IPS-18c (cell line): ENCODE measurements around the gene ADCK1.
"Not testable (repeated sequence)": the region's sequence is repeated elsewhere in the genome, so short reads cannot be mapped to it uniquely, and the experiment has no call there.

Source experiments
- H3K4me3 ChIP-seq: 2 replicates; pipeline ENCODE4 v1.7.0; 2013; ENCODE audit warnings: low read depth, mild to moderate bottlenecking, low read length, moderate library complexity; ENCODE audit not compliant: insufficient read depth
- H3K9me3 ChIP-seq: one replicate; pipeline ENCODE4 v1.6.1; 2013; ENCODE audit warnings: mild to moderate bottlenecking, low read length, moderate library complexity; ENCODE audit not compliant: control insufficient read depth, insufficient read depth

ADCK1 gene

DNA sequence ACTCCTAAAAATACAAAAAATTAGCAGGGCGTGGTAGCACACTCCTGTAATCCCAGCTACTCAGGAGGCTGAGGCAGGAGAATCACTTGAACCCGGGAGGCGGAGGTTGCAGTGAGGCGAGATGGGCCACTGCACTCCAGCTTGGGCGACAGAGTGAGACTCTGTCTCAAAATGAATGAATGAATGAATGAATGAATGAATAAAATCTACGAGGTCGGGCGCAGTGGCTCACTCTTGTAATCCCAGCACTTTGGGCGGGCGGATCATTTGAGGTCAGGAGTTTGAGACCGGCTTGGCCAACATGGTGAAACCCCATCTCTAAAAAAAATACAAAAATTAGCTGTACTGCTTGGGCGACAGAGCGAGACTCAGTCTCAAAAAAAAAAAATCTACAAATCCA is 453 bp upstream of the ADCK1 start:
- not testable (repeated sequence) for H3K9me3 ChIP-seq
- peak overlapping the region; percentile 90; the same call in 1 of the 2 replicates for H3K4me3 ChIP-seq

DNA sequence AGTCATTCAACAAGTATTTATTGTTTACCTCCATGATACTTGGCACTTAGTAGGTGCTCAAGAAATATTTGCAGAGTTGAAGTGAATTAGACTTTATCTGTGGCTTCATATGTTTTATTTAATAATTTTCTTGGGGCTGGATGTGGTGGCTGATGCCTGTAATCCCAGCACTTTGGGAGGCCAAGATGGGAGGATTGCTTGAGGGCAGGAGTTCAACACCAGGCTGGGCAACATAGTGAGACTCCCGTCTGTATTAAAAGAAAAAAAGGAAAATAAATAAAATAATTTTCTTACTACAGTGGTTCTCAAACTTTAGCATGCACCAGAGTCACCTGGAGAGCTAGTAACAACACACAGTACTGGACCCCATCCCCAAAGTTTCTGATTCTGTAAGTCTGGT is 905 bp downstream of the ADCK1 start:
- H3K4me3 ChIP-seq, result peak overlapping the region; percentile 90

DNA sequence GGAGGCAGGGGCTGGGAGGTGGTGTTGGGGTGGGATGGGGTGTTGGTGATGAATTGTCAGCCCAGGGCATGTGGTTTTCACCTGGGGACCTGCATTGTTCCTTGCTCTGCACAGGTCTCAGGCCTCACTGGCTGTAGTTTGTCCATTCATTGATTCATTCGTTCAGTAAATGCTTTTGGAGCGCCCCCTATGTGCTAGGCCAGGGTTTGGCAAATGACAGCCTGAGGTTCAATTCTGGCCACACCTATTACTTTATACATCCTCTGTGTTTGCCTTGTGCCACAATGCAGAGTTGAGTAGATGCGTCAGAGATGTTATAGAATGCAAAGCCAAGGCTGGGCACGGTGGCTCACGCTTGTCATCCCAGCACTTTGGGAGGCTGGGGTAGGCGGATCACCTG is 4.7 kb downstream of the ADCK1 start:
- no peak overlapping the region for H3K4me3 ChIP-seq
- H3K9me3 ChIP-seq, result no peaks in the 10 kb centered on the region

More for the DNA sequence above, 905 bp downstream of the ADCK1 start:
- H3K9me3 ChIP-seq, result no peaks in the 10 kb centered on the region

DNA sequence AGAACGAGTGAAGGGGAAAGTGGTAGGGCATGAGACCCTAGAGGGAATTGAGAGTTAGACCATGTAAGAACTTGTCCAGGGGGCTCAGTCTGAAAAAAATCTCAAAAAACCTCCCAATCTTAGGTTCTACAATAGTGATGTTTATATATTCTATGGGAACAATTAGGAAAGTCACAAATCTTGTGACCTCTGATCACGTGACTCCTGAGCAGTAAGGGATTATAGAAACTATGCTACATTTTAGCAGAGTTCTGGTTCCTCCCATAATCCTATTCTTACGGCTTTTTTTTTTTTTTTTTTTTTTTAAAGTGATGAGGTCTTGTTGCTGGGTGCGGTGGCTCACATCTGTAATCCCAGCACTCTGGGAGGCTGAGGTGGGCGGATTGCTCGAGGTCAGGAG is 5.8 kb downstream of the ADCK1 start:
- Histone ChIP-seq H3K9me3 (no peaks in the 10 kb centered on the region), H3K4me3 (no peak overlapping the region)

DNA sequence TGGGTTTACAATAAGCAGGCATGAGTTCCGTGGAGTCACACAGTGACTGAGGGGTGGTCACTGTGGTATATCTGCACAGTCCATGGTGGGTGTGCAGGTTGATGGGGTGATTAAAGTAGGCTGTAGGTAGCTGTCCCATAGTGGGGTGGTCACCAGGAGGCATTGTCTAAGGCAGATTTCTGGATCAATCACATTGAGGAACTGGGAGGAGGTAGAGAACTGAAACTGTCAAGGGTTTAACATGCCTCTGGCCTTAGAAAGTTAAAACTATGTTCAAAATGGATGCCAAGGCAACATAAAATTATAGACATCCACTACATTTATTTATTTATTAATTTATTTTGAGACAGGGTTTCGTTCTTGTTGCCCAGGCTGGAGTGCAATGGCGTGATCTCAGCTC is 8.3 kb downstream of the ADCK1 start:
- Histone ChIP-seq H3K9me3 (no peaks in the 10 kb centered on the region), H3K4me3 (no peak overlapping the region)

DNA sequence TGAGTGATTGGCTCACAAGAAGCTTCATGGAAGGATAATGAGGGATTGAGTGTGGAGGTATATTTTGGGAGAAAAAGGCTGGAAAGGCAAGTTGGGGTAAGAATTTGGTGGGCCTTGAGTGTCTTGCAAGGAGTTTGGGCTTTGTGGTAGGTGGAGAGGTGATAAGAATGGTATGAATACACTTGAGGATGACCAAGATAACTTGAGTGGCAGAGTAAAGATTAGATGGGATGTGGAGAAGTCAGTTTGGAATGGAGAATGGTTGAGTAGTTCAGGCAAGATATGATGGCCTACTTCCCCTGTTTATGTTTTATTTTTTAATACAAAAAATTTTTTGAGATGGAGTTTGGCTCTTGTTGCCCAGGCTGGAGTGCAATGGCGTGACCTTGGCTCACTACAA is 9.1 kb downstream of the ADCK1 start:
- Histone ChIP-seq H3K4me3 (no peak overlapping the region), H3K9me3 (no peaks in the 10 kb centered on the region)

DNA sequence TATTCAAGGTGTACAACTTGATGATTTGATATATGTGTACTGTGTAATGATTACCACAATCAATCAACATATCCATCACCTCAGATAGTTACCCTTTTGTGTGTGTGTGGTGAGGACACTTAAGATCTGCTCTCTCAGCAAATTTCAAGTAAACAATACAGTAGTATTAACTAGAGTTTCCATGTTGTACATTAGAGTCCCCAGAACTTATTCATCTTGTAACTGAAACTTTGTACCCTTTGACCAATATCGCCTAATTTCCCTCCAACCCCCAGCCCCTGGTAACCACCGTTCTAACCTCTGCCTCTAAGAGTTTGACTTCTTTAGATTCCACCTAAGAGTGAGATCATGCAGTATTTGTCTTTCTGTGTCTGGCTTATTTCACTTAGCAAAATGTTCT is 12.1 kb downstream of the ADCK1 start:
- no peaks in the 10 kb centered on the region for H3K9me3 ChIP-seq
- H3K4me3 ChIP-seq, result no peak overlapping the region

DNA sequence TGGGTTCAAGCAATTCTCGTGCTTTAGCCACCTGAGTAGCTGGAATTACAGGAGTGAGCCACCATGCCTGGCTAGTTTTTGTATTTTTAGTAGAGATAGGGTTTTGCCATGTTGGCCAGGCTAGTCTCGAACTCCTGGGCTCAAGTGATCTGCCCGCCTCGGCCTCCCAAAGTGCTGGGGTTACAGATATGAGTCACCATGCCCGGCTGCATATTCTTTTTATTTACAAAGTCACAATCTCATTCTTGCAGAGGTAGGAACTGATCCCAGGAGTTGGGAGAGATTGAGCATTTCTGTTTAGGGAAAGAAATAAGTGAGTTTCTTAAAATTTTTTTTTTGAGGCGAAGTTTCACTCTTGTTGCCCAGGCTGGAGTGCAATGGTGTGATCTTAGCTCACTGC is 12.8 kb downstream of the ADCK1 start:
- not testable (repeated sequence) for H3K9me3 ChIP-seq, H3K4me3 ChIP-seq

DNA sequence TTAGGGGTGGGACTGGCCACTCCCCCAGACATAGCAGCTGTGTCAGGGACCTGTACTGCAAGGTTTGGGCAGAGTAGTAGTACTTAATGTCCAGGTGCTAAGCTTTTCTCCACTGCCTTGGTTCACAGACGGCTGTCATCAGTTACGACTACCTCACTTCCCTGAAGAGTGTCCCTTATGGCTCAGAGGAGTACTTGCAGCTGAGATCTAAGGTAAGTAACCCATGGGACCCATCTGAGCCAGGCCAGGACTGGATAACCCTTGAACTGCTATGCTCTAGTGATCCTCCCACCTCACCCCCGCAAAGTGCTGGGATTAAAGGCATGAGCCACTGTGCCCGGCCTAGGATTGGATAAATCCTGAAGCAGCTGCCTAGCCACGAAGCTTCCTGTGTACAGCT is 22.4 kb downstream of the ADCK1 start:
- Histone ChIP-seq H3K4me3 (no peak overlapping the region), H3K9me3 (no peaks in the 10 kb centered on the region)

DNA sequence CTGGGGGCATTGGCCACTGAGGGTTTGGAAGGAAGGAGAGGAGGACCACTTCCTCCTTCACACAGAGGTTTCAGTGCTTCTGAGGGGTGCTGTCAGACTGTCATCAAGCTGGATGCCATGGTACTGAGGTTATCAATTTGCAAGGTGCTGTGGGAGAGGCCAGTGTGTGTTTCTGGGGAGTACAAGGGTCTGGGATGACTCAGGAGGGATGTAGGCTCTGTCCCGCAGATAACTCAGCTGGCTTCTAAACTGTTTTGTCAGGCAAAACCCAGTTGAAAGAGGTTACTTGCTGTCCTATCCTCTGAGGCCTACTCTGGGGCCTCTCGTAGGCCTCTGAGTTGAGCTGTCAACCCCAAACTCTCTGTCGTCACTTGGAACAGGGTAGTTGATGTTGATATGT is 22.8 kb downstream of the ADCK1 start:
- H3K9me3 ChIP-seq, result no peaks in the 10 kb centered on the region
- no peak overlapping the region for H3K4me3 ChIP-seq

DNA sequence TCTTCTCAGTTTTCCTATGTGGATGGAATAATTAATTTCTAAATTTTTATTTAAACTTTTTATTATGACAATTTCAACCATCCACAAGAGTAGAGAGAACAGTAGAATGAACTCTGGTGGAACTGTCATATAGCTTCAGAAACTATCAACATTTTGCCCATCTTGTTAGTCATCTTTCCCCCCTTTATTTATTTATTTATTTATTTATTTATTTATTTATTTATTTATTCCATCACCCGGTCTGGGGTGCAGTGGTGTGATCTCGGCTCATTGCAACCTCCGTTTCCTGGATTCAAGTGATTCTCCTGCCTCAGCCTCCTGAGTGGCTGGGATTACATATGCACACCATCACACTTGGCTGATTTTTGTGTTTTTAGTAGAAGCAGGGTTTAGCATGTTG is 23.5 kb downstream of the ADCK1 start:
- H3K4me3 ChIP-seq, result no peak overlapping the region
- H3K9me3 ChIP-seq, result no peaks in the 10 kb centered on the region

DNA sequence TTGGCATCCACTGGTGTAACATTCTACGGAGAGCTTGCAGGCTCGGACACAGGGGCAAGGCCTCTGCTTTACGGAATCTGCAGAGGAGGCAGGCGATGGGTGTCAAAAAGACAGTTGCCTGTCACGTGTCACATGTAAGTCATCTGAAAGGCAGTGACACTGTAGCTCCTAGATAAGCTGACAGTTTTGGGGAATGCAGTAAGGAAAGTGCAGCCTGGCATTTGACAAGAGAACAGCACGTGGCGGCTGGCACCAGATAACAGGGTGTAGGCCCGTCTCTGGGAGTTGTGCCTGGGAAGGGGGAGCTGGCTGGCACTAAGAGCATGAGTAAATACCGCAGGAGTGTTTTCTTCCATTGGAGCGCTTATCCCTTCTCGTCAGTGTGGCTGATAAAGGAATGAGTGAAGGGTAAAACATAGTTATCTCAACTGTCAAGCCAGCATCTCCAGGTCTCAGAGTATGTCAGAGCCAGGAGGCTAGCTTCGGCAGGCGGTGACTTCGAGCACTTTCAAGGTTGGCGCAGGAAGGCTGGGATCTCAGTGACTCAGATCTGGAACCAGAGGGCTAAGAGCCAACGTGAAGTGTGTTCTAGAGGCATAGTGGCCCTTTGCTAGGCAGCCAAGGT is 26.1 kb downstream of the ADCK1 start:
- Histone ChIP-seq H3K4me3 (no peak overlapping the region), H3K9me3 (no peaks in the 10 kb centered on the region)

DNA sequence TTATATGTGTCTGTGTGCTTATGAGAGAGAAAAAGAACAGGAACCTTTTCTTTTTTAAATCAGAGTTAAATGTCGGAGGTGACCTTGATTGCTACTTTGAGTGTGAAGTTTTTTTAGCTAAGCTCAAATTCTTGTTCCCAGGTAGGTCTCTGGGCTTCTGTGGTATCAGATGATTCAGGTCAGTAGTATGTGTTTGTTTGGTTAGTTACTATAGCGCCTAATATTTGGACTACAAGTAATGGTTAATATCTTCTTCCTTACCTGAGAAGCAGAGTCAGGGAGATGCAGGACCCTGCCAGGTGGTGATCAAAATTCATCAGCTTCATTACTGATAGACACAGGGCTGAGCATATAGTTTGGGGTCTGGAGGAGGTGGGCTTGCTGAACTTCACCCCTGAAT is 30.8 kb downstream of the ADCK1 start:
- H3K4me3 ChIP-seq, result no peak overlapping the region

DNA sequence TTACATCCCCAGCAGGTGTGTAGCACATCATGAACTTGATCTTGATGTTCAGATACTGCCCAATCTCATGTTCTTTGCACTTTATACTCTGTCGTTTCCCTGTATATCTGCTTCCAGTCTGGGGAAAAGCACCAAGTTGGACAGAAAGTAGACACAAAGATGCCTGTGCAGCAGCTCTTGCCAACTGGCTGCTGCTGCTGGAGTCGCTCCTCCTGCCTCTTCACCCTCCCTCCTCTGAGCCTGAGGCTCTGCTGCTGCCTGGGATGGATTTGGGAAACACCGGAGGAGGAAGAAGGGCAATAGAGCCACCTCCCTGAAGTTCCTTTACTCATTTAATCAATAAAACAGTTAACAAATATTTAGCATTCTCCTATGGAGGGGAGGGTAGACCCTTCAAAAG is 32.4 kb downstream of the ADCK1 start:
- no peaks in the 10 kb centered on the region for H3K9me3 ChIP-seq
- H3K4me3 ChIP-seq, result no peak overlapping the region

More for the DNA sequence above, 30.8 kb downstream of the ADCK1 start:
- H3K9me3 ChIP-seq, result no peaks in the 10 kb centered on the region

DNA sequence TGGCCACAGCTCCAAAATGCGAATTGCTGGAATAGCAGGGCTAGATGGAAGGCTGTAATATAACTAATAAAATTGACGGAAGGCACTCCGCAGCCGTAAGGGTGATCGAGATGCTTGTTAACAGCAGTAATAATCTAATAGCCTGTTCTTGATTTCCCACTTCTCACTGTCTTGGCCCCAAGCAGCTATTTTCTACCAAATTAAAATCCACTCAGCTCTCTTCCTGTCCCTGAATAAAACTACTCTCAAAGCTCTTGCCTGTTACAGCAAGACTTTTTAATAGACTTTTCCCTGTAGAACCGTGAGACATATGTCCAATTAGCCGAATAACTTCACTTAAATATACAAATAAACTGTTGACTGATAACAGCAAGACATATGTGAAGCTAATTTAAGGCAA is 38.0 kb downstream of the ADCK1 start:
- Histone ChIP-seq H3K9me3 (no peaks in the 10 kb centered on the region), H3K4me3 (no peak overlapping the region)

DNA sequence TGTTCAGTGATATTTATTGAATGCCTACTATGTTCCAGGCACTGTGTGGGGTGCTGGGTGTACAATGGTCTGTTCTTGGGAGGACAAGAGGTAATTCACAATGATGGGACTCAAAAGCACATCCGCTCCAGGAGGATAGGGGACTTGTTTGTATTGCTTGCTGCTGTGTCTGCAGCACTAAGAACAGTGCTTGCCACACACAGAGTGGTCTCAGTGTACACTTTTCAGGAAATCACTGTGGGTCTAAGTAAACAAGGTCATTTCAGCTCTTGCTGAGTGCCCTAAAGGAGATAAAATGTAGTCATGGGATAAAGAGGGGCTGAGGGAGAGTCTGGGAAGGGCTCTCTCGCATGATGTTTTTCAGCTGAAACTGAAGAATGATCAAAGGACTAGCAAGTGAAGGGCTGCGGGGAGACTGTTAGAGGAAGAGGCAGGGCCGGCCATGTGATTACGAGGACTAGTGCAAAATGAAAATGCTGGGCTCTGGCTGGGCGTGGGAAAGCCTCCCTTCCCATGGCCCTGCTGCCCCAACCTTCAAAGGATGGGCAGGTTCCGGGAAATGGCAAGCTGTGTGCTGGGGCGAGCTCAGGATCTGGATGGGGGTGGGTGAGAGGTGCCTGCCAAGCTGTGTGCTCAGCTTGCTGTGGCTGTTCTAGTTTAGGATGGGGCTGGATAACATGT is 39.1 kb downstream of the ADCK1 start:
- Histone ChIP-seq H3K9me3 (no peaks in the 10 kb centered on the region), H3K4me3 (no peak overlapping the region)

DNA sequence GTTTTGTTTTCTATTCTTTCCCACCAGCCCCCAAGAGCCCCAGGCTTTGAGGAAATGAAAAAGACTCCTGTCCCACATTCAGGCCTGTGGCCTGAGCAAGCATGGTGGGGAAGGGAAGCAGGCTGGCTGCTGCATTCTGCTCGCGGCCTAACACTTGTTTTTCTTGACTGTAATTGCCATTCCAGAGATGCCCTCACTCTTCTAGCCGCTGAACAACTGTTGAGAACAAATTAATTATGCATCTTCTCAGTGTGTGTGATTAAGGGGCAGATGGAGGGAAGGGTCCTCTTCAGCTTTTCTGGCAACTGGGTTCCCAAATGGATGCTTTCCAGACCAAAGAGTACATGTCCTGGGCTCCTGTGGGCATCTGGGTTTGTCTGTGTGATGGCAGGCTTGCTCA is 43.3 kb downstream of the ADCK1 start:
- no peak overlapping the region for H3K4me3 ChIP-seq
- H3K9me3 ChIP-seq, result no peaks in the 10 kb centered on the region

DNA sequence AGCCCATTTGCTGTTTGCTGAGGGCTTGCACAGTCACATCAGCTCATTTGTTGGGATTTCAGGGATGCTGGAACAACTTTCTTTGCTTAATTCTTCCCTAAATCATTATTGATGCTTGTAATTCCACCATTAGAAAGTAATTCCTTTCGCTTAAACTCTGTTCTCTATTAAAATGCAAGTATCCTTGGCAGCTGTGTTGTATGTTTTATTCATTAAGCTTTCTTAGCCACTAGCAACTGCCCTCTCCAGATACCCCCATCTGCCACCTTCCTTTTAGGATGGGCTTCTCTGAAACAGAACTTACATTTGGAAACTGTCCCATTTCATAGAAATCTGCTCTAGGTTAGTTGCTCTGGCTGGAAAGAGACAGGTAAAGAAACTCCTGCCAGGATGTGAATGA is 43.7 kb downstream of the ADCK1 start:
- no peaks in the 10 kb centered on the region for H3K9me3 ChIP-seq
- no peak overlapping the region for H3K4me3 ChIP-seq

DNA sequence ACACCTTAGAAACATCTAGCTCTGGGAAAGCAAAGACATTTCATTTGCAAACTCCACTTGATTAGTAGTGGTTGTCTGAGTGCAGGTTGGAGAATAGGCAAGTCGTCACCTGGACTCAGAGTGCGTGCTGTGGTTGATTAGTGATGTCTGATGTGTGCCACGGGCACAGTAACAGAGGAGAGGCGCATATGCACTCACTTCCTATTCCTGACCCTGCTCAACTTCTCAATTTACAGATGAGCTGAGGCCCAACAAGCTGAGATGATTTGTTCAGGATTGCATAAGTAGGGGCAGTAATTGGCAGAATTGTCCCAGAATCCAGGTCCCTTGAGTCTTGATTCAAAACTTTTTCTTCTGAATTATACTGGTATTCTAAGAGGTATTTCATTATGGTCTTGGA is 44.9 kb downstream of the ADCK1 start:
- no peaks in the 10 kb centered on the region for H3K9me3 ChIP-seq
- no peak overlapping the region for H3K4me3 ChIP-seq
